ENCODE results near the gene GJB1. TPM values are rescaled to one million over a fixed set of nuclear protein-coding genes. Genes with fewer than 3 reads are reported as not detected.

Gene GJB1
- total RNA-seq, 1 experiment from 2014 or later, result not detected

DNA sequence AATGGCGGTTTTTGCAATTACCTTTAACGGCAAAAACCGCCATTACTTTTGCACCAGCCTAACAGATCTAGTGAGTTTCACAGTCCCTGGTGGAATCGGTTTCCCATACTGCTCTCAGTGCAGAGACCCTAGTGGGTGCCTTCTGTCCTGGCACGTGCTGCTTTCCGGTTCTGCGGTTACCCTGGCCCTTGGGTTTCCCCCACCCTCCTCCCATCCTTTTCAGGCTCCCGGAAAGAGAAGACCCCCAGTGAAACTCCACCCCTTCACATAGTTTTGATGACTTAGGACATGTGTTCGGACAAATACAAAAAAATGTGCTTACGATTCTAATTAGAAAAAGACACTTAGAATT is 41.5 kb upstream of the GJB1 start:
- peaks cover 8% of the 10 kb centered on the region for H3K4me1 ChIP-seq (ENCODE audit: insufficient read depth, low read length, poor library complexity, severe bottlenecking)
- no peak for DNase-seq (ENCODE audit: low spot score)
- ChIA-PET POLR2A (ENCODE audit: low non-redundant PET) (no interaction called here), CTCF (no interaction called here)
- intact Hi-C loops (cut with micrococcal nuclease; ENCODE audit: unreplicated experiment), result no loop called here
- BruUV-seq (replicated peaks), result TSS peak; percentile 75
- H3K4me3 ChIP-seq (ENCODE audit: low read depth, low read length, poor library complexity, severe bottlenecking), result peak overlapping the region; percentile 34
- H3K36me3 ChIP-seq (ENCODE audit: insufficient read depth, low read length, poor library complexity, severe bottlenecking), result no peaks in the 10 kb centered on the region
- no peaks in the 10 kb centered on the region for H3K27me3 ChIP-seq (replicated peaks; ENCODE audit: insufficient read depth, low read depth, low read length, poor library complexity)
- TF ChIP-seq EZH2 (IDR thresholded peaks at IDR 0.05; ENCODE audit: borderline replicate concordance, low read depth, low read length, poor library complexity, severe bottlenecking) (no peak), CTCF (conservative IDR thresholded peaks at IDR 0.05; ENCODE audit: low read depth, low read length) (no peak)
- H3K27ac ChIP-seq (ENCODE audit: low read depth, low read length, poor library complexity, severe bottlenecking), result peak overlapping the region; percentile 87
- H3K9me3 ChIP-seq (ENCODE audit: low read depth, low read length, poor library complexity, severe bottlenecking), result no peaks in the 10 kb centered on the region

DNA sequence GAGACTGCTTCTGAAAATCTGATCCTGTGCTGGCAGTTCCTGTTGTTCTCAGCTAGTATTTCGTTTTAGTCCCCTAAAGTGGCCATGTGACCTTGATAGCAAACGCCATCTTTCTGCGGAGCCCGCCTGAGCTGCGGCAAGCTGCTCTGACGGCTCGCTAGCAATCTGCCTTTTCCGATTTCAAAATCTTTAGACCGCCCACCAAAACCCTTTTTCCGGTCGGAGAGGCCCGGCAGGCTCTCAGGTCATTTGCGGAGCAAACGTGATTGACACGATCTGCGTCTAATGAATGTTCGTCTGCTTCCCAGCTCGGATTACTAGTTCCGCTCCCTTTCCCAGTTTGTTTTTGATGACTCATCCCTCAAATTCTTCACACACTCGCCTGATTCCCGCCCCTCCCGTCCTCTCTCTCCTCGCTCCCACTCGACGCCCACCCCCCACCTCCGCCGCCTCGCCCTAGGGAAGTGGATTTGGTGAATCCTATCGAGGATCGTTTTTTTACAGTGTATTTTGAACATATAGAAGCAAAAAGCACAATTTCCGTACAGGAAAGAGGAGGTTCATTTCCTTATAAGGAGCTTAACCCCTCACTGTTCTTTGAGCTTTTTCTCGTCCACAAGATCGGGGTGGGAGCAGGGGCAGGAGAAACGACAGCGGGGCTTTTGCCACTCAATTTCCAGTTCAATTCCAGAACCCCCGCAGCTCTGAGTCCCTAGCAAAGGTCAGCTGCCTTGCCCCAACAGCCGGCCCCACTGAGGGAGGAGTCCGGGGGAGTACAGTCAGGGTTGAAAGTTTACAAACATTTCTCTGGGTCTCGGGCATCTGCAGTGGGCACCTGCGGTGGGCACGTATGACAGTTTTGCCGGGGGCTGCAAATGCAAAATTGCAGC is 40.9 kb upstream of the GJB1 start:
- Histone ChIP-seq H3K27ac (ENCODE audit: low read depth, low read length, poor library complexity, severe bottlenecking) (peak overlapping the region; percentile 87), H3K4me1 (ENCODE audit: insufficient read depth, low read length, poor library complexity, severe bottlenecking) (peaks cover 8% of the 10 kb centered on the region), H3K36me3 (ENCODE audit: insufficient read depth, low read length, poor library complexity, severe bottlenecking) (no peaks in the 10 kb centered on the region), H3K4me3 (ENCODE audit: low read depth, low read length, poor library complexity, severe bottlenecking) (peak overlapping the region; percentile 34), H3K27me3 (replicated peaks; ENCODE audit: insufficient read depth, low read depth, low read length, poor library complexity) (no peaks in the 10 kb centered on the region), H3K9me3 (ENCODE audit: low read depth, low read length, poor library complexity, severe bottlenecking) (no peaks in the 10 kb centered on the region)
- POLR2A ChIA-PET (ENCODE audit: low non-redundant PET), result no interaction called here
- intact Hi-C loops (cut with micrococcal nuclease; ENCODE audit: unreplicated experiment), result no loop called here
- no TSS peak for BruUV-seq (replicated peaks)
- CTCF ChIA-PET, result no interaction called here
- peak; percentile 96 for DNase-seq (ENCODE audit: low spot score)
- no peak for TF ChIP-seq EZH2 (IDR thresholded peaks at IDR 0.05; ENCODE audit: borderline replicate concordance, low read depth, low read length, poor library complexity, severe bottlenecking)
- no peak for TF ChIP-seq CTCF (conservative IDR thresholded peaks at IDR 0.05; ENCODE audit: low read depth, low read length)

GRCh38 chrX:71182871-71183270 is 40.2 kb upstream of the GJB1 start:
- peaks cover 8% of the 10 kb centered on the region for H3K4me1 ChIP-seq (ENCODE audit: insufficient read depth, low read length, poor library complexity, severe bottlenecking)
- TF ChIP-seq CTCF (conservative IDR thresholded peaks at IDR 0.05; ENCODE audit: low read depth, low read length), result no peak
- no peak for TF ChIP-seq EZH2 (IDR thresholded peaks at IDR 0.05; ENCODE audit: borderline replicate concordance, low read depth, low read length, poor library complexity, severe bottlenecking)
- POLR2A ChIA-PET (ENCODE audit: low non-redundant PET), result no interaction called here
- no peak for DNase-seq (ENCODE audit: low spot score)
- intact Hi-C loops (cut with micrococcal nuclease; ENCODE audit: unreplicated experiment), result no loop called here
- no peaks in the 10 kb centered on the region for H3K9me3 ChIP-seq (ENCODE audit: low read depth, low read length, poor library complexity, severe bottlenecking)
- CTCF ChIA-PET, result no interaction called here
- no peaks in the 10 kb centered on the region for H3K27me3 ChIP-seq (replicated peaks; ENCODE audit: insufficient read depth, low read depth, low read length, poor library complexity)
- no TSS peak for BruUV-seq (replicated peaks)
- H3K27ac ChIP-seq (ENCODE audit: low read depth, low read length, poor library complexity, severe bottlenecking), result peak overlapping the region; percentile 87
- H3K36me3 ChIP-seq (ENCODE audit: insufficient read depth, low read length, poor library complexity, severe bottlenecking), result no peaks in the 10 kb centered on the region
- no peak overlapping the region for H3K4me3 ChIP-seq (ENCODE audit: low read depth, low read length, poor library complexity, severe bottlenecking)

Data from A673 (cell line).